GM18499 (cell line): ENCODE measurements around the gene AGAP1.

Experiments used
- ATAC-seq: cut with Tn5 transposase; IDR thresholded peaks from one replicate; pipeline ENCODE4 v1.9.1; 2021; ENCODE audit warnings: moderate number of reproducible peaks; ENCODE audit not compliant: insufficient read depth, unreplicated experiment

Gene AGAP1

GRCh38 chr2:235563056-235563910, 69.4 kb downstream of the AGAP1 start:
- no peak for ATAC-seq

- ATAC-seq = no peak
Observed at GRCh38 chr2:235564066-235564465, 70.2 kb downstream of the AGAP1 start.

- no peak for ATAC-seq
Observed at GRCh38 chr2:235564884-235565530, 71.2 kb downstream of the AGAP1 start.

- ATAC-seq = no peak
Observed at GRCh38 chr2:235566415-235566814, 72.6 kb downstream of the AGAP1 start.

GRCh38 chr2:235566931-235567495, 73.2 kb downstream of the AGAP1 start:
- no peak for ATAC-seq

GRCh38 chr2:235567842-235568241, 74.0 kb downstream of the AGAP1 start:
- ATAC-seq = no peak

- no peak for ATAC-seq
Observed at GRCh38 chr2:235568431-235568830, 74.6 kb downstream of the AGAP1 start.

- ATAC-seq = no peak
Observed at GRCh38 chr2:235569837-235570236, 76.0 kb downstream of the AGAP1 start.

GRCh38 chr2:235570256-235570655, 76.4 kb downstream of the AGAP1 start:
- no peak for ATAC-seq

GRCh38 chr2:235570966-235571692, 77.3 kb downstream of the AGAP1 start:
- ATAC-seq = no peak

- no peak for ATAC-seq
Observed at GRCh38 chr2:235572592-235572991, 78.7 kb downstream of the AGAP1 start.

GRCh38 chr2:235573331-235574221, 79.7 kb downstream of the AGAP1 start:
- ATAC-seq = no peak

- no peak for ATAC-seq
Observed at GRCh38 chr2:235575431-235575830, 81.6 kb downstream of the AGAP1 start.

- no peak for ATAC-seq
Observed at GRCh38 chr2:235575904-235576303, 82.1 kb downstream of the AGAP1 start.

GRCh38 chr2:235576337-235576910, 82.6 kb downstream of the AGAP1 start:
- no peak for ATAC-seq

GRCh38 chr2:235577404-235578330, 83.8 kb downstream of the AGAP1 start:
- ATAC-seq = no peak

- no peak for ATAC-seq
Observed at GRCh38 chr2:235579128-235579527, 85.3 kb downstream of the AGAP1 start.

- no peak for ATAC-seq
Observed at GRCh38 chr2:235580426-235581157, 86.7 kb downstream of the AGAP1 start.
